ENCODE data around the gene TMED6. TPM values are rescaled to one million over a fixed set of nuclear protein-coding genes. Genes with fewer than 3 reads are reported as not detected.

The TMED6 gene
- total RNA-seq, 1 donor from 2014 or later = not detected

DNA sequence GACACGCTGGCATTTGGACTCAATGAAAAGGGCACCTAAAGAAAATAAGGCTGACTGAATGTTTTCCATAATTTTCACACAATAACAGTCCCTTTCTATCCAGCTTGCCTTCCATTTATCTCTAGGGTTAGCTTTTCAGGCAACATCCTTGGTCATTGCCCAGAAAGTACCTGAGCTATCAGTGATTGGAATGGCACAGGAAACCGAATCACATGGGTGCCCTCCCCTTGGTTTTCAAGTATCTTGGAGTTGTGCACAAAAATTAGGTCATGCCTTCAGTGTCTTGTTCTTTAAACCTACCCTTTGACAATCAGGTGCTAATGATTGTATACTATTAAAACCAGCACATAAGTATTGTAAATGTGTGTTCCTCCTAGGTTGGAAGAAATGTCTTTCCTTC, 43.7 kb downstream of the TMED6 start:
- peaks cover 9% of the 10 kb centered on the region for H4K20me1 ChIP-seq (ENCODE audit: low read depth)
- peaks cover 26% of the 10 kb centered on the region for H3F3A ChIP-seq (ENCODE audit: low read depth)
- no peaks in the 10 kb centered on the region for H3K36me3 ChIP-seq
- Mint-ChIP-seq H3K9me3 (no peaks in the 10 kb centered on the region), H3K36me3 (peaks cover 3% of the 10 kb centered on the region), H3K27ac (no peak overlapping the region), H3K4me3 (no peak overlapping the region), H3K27me3 (ENCODE audit: insufficient read depth, low read depth) (peaks cover 3% of the 10 kb centered on the region), H3K4me1 (peaks cover 15% of the 10 kb centered on the region)
- no peaks in the 10 kb centered on the region for H3K9me3 ChIP-seq (ENCODE audit: low read depth)
- H3K4me1 ChIP-seq = no peaks in the 10 kb centered on the region
- H3K4me2 ChIP-seq = no peak overlapping the region
- no peaks in the 10 kb centered on the region for H3K27me3 ChIP-seq
- peaks cover 14% of the 10 kb centered on the region for H3K79me2 ChIP-seq (ENCODE audit: low read depth)
- no peak overlapping the region for H3K27ac ChIP-seq
- no peak overlapping the region for H3K4me3 ChIP-seq
- no peak overlapping the region for H3K9ac ChIP-seq
- H2AFZ ChIP-seq (replicated peaks) = no peak overlapping the region
- DNase-seq (ENCODE audit: low spot score) = no peak
- TF ChIP-seq EZH2 (IDR thresholded peaks at IDR 0.05) (no peak), EZH2phosphoT487 (IDR thresholded peaks at IDR 0.05) (no peak)
- TF ChIP-seq, protein P1, sequence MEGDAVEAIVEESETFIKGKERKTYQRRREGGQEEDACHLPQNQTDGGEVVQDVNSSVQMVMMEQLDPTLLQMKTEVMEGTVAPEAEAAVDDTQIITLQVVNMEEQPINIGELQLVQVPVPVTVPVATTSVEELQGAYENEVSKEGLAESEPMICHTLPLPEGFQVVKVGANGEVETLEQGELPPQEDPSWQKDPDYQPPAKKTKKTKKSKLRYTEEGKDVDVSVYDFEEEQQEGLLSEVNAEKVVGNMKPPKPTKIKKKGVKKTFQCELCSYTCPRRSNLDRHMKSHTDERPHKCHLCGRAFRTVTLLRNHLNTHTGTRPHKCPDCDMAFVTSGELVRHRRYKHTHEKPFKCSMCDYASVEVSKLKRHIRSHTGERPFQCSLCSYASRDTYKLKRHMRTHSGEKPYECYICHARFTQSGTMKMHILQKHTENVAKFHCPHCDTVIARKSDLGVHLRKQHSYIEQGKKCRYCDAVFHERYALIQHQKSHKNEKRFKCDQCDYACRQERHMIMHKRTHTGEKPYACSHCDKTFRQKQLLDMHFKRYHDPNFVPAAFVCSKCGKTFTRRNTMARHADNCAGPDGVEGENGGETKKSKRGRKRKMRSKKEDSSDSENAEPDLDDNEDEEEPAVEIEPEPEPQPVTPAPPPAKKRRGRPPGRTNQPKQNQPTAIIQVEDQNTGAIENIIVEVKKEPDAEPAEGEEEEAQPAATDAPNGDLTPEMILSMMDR (IDR thresholded peaks at IDR 0.05) = no peak

DNA sequence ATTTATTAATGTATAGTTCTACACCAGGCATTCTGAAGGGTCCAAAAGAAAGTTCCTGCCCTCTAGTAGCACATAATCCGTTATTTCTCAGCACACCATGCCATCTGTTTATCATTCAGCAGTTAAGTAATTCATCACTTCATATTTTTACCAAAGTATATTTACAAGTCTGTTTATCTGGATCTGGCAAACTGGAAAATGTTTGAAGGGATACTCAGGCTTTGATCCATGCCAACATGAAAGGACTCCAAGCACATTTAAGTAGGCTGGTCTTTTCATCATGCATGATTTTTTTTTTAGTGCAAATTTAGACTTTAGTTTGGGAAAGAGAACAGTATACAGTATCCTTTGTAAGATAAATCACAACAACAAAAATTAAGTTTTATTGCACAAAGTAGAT, 44.5 kb downstream of the TMED6 start:
- Histone ChIP-seq H3K79me2 (ENCODE audit: low read depth) (peaks cover 6% of the 10 kb centered on the region), H3K4me1 (no peaks in the 10 kb centered on the region), H2AFZ (replicated peaks) (no peak overlapping the region), H3K36me3 (no peaks in the 10 kb centered on the region), H3K9me3 (ENCODE audit: low read depth) (no peaks in the 10 kb centered on the region), H3K27ac (no peak overlapping the region), H3K4me3 (no peak overlapping the region), H4K20me1 (ENCODE audit: low read depth) (peaks cover 4% of the 10 kb centered on the region), H3K27me3 (no peaks in the 10 kb centered on the region), H3F3A (ENCODE audit: low read depth) (peaks cover 26% of the 10 kb centered on the region), H3K4me2 (no peak overlapping the region), H3K9ac (no peak overlapping the region)
- Mint-ChIP-seq H3K36me3 (peaks cover 3% of the 10 kb centered on the region), H3K9me3 (no peaks in the 10 kb centered on the region), H3K27me3 (ENCODE audit: insufficient read depth, low read depth) (peaks cover 3% of the 10 kb centered on the region), H3K4me3 (no peak overlapping the region), H3K4me1 (peaks cover 12% of the 10 kb centered on the region), H3K27ac (no peak overlapping the region)
- no peak for DNase-seq (ENCODE audit: low spot score)
- TF ChIP-seq, protein P1 (IDR thresholded peaks at IDR 0.05) = no peak
- TF ChIP-seq EZH2phosphoT487 (IDR thresholded peaks at IDR 0.05) = no peak
- TF ChIP-seq EZH2 (IDR thresholded peaks at IDR 0.05) = no peak

DNA sequence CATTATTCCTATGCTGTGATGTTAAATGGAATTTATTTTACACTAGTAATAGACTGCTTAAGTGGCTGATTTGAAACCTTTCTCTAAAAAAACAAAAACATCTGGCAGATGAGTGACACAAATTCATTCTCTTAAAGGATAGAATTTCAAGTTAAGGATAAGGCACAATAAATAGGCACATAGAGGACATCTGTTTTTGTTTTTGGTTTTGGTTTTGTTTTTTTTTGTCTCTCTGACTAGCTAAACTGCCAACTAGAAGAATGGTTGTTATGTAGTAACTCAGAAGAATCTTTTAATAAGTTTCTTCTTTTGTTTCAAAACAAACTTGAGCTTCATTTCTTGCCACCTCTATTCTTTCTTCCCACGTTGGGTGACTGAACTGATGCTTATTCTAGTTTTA, 45.6 kb downstream of the TMED6 start:
- Mint-ChIP-seq H3K36me3 (peaks cover 5% of the 10 kb centered on the region), H3K27ac (no peak overlapping the region), H3K4me1 (peaks cover 9% of the 10 kb centered on the region), H3K4me3 (no peak overlapping the region), H3K9me3 (no peaks in the 10 kb centered on the region), H3K27me3 (ENCODE audit: insufficient read depth, low read depth) (peaks cover 3% of the 10 kb centered on the region)
- Histone ChIP-seq H3K4me3 (no peak overlapping the region), H3K9ac (no peak overlapping the region), H3F3A (ENCODE audit: low read depth) (peaks cover 26% of the 10 kb centered on the region), H3K27me3 (no peaks in the 10 kb centered on the region), H3K27ac (no peak overlapping the region), H4K20me1 (ENCODE audit: low read depth) (no peaks in the 10 kb centered on the region), H3K36me3 (no peaks in the 10 kb centered on the region), H3K4me2 (no peak overlapping the region), H3K4me1 (no peaks in the 10 kb centered on the region), H2AFZ (replicated peaks) (no peak overlapping the region), H3K9me3 (ENCODE audit: low read depth) (no peaks in the 10 kb centered on the region), H3K79me2 (ENCODE audit: low read depth) (no peaks in the 10 kb centered on the region)
- TF ChIP-seq EZH2 (IDR thresholded peaks at IDR 0.05) = no peak
- TF ChIP-seq, protein P1 (IDR thresholded peaks at IDR 0.05) = no peak
- no peak for TF ChIP-seq EZH2phosphoT487 (IDR thresholded peaks at IDR 0.05)
- DNase-seq (ENCODE audit: low spot score) = no peak
